ENCODE results near the gene EPGN. TPM values are rescaled to one million over a fixed set of nuclear protein-coding genes. Genes with fewer than 3 reads are reported as not detected.
A peak's percentile ranks its signal among the peaks of the same experiment; 100 is the strongest.

Gene EPGN
- total and polyA plus RNA-seq, 4 donors = 2.9 to 14.2 (median 7.8) TPM; not detected in 1

- Histone ChIP-seq H3K27me3 (ENCODE audit: control insufficient read depth, insufficient read depth, low read length) (no peaks in the 10 kb centered on the region), H3K9me3 (ENCODE audit: control insufficient read depth, insufficient read depth, low read length) (no peaks in the 10 kb centered on the region), H3K4me3 (ENCODE audit: low read depth, low read length) (no peak overlapping the region), H3K27ac (ENCODE audit: low read depth, low read length) (no peak overlapping the region), H3K4me1 (ENCODE audit: control insufficient read depth, insufficient read depth, low read length) (no peaks in the 10 kb centered on the region), H3K36me3 (ENCODE audit: control insufficient read depth, insufficient read depth, low read length) (no peaks in the 10 kb centered on the region)
- DNase-seq (ENCODE audit: low read depth in 4 of 6, low spot score in 6 of 6) = peak in 2 of 6 donors; percentile 19 to 39
These were observed 25.3 kb upstream of the EPGN start for GRCh38 chr4:74282926-74283325.

GRCh38 chr4:74283614-74284013 is 24.7 kb upstream of the EPGN start:
- no CpG with 5 or more reads among the region's 2 CpGs for WGBS (ENCODE audit: insufficient coverage)
- Histone ChIP-seq H3K4me3 (ENCODE audit: low read depth, low read length) (no peak overlapping the region), H3K4me1 (ENCODE audit: control insufficient read depth, insufficient read depth, low read length) (no peaks in the 10 kb centered on the region), H3K27me3 (ENCODE audit: control insufficient read depth, insufficient read depth, low read length) (no peaks in the 10 kb centered on the region), H3K9me3 (ENCODE audit: control insufficient read depth, insufficient read depth, low read length) (no peaks in the 10 kb centered on the region), H3K36me3 (ENCODE audit: control insufficient read depth, insufficient read depth, low read length) (no peaks in the 10 kb centered on the region), H3K27ac (ENCODE audit: low read depth, low read length) (no peak overlapping the region)
- DNase-seq (ENCODE audit: low read depth in 4 of 6, low spot score in 6 of 6) = no peak

DNA sequence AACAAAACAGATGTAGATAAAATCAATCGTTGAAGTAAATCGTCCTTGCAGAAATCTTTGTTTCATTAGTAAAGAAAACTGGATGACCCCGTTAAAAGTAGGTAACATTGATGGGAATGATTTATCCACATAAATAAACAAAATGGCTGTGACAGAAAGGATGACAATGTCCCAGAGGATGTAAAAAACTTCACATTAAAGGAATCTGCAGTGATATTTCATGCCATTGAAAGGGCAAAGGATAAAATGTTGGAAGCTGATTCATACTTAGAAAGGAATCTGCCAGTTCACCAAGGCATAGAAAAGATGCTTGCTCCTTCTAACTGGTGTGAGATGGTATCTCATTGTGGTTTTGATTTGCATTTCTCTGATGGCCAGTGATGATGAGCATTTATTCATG is 24.2 kb upstream of the EPGN start:
- H3K27me3 ChIP-seq (ENCODE audit: control insufficient read depth, insufficient read depth, low read length) = no peaks in the 10 kb centered on the region
- no CpG with 5 or more reads among the region's 3 CpGs for WGBS (ENCODE audit: insufficient coverage)
- no peak for DNase-seq (ENCODE audit: low read depth in 4 of 6, low spot score in 6 of 6)
- H3K4me1 ChIP-seq (ENCODE audit: control insufficient read depth, insufficient read depth, low read length) = no peaks in the 10 kb centered on the region
- no peaks in the 10 kb centered on the region for H3K36me3 ChIP-seq (ENCODE audit: control insufficient read depth, insufficient read depth, low read length)
- no peak overlapping the region for H3K4me3 ChIP-seq (ENCODE audit: low read depth, low read length)
- no peaks in the 10 kb centered on the region for H3K9me3 ChIP-seq (ENCODE audit: control insufficient read depth, insufficient read depth, low read length)
- H3K27ac ChIP-seq (ENCODE audit: low read depth, low read length) = no peak overlapping the region

GRCh38 chr4:74287164-74287563 is 21.1 kb upstream of the EPGN start:
- Histone ChIP-seq H3K27ac (ENCODE audit: low read depth, low read length) (no peak overlapping the region), H3K4me1 (ENCODE audit: control insufficient read depth, insufficient read depth, low read length) (no peaks in the 10 kb centered on the region), H3K4me3 (ENCODE audit: low read depth, low read length) (no peak overlapping the region), H3K36me3 (ENCODE audit: control insufficient read depth, insufficient read depth, low read length) (no peaks in the 10 kb centered on the region), H3K9me3 (ENCODE audit: control insufficient read depth, insufficient read depth, low read length) (no peaks in the 10 kb centered on the region), H3K27me3 (ENCODE audit: control insufficient read depth, insufficient read depth, low read length) (no peaks in the 10 kb centered on the region)
- WGBS (ENCODE audit: insufficient coverage) = 100% methylated on average over 1 of the region's 1 CpG
- no peak for DNase-seq (ENCODE audit: low read depth in 4 of 6, low spot score in 6 of 6)

DNA sequence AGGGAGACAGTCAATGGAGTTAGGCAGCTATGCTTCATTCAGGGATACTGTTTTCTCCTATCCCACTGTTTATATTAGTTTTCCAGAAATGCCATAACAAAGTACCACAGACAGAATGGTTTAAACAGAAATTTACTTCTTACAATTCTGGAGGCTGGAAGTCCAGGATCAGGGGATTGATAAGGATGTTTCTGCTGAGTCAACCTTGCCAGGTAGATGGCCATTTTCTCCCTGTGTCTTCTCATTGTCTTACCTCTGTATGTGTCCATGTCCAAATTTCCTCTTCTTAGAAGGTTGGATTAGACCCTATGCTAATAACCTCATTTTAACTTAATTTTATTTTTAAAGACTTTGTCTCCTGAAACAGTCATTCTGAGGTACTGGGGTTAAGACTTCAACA is 20.5 kb upstream of the EPGN start:
- Histone ChIP-seq H3K4me3 (ENCODE audit: low read depth, low read length) (no peak overlapping the region), H3K36me3 (ENCODE audit: control insufficient read depth, insufficient read depth, low read length) (no peaks in the 10 kb centered on the region), H3K4me1 (ENCODE audit: control insufficient read depth, insufficient read depth, low read length) (no peaks in the 10 kb centered on the region), H3K27me3 (ENCODE audit: control insufficient read depth, insufficient read depth, low read length) (no peaks in the 10 kb centered on the region), H3K9me3 (ENCODE audit: control insufficient read depth, insufficient read depth, low read length) (no peaks in the 10 kb centered on the region), H3K27ac (ENCODE audit: low read depth, low read length) (no peak overlapping the region)
- no peak for DNase-seq (ENCODE audit: low read depth in 4 of 6, low spot score in 6 of 6)

- H3K27ac ChIP-seq (ENCODE audit: low read depth, low read length) = no peak overlapping the region
- no peaks in the 10 kb centered on the region for H3K4me1 ChIP-seq (ENCODE audit: control insufficient read depth, insufficient read depth, low read length)
- H3K27me3 ChIP-seq (ENCODE audit: control insufficient read depth, insufficient read depth, low read length) = no peaks in the 10 kb centered on the region
- no CpG with 5 or more reads among the region's 1 CpG for WGBS (ENCODE audit: insufficient coverage)
- H3K9me3 ChIP-seq (ENCODE audit: control insufficient read depth, insufficient read depth, low read length) = no peaks in the 10 kb centered on the region
- no peak overlapping the region for H3K4me3 ChIP-seq (ENCODE audit: low read depth, low read length)
- no peak for DNase-seq (ENCODE audit: low read depth in 4 of 6, low spot score in 6 of 6)
- no peaks in the 10 kb centered on the region for H3K36me3 ChIP-seq (ENCODE audit: control insufficient read depth, insufficient read depth, low read length)
These were observed 16.8 kb upstream of the EPGN start for GRCh38 chr4:74291471-74291870.

DNA sequence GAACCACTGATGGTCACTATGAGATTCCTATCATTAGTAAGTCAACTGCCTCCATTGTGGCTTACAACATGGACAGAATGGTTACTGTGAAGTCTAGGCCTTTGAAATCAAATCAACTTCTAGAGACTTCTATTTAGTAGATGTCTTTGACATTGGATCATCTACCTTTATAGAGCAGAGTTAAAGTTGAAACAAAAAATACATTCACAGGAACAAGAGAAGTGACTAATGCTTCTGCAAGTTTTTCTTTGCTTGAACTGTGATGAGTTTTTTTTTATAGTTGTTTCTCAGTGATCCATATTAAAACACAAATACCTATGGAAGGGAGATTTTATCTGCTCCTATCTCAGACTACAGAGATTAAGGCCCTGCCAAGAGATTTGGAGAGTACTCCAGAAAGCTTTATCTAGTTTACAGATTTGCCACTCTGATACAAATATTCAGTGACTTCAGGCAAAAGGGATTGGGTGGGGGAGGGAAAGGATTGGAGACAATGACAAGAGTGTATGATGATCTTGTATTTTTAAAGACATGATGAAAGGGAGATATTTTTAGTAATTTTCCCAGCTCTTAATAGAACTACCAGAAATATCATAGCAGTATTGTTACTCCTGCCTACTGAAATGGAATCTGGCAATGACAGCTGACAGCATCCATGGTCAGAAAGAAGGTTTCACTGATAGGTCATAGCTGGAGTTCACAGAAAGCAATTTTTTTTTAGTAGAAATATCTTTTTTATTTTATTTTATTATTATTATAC is 16.0 kb upstream of the EPGN start:
- H3K9me3 ChIP-seq (ENCODE audit: control insufficient read depth, insufficient read depth, low read length) = no peaks in the 10 kb centered on the region
- H3K36me3 ChIP-seq (ENCODE audit: control insufficient read depth, insufficient read depth, low read length) = no peaks in the 10 kb centered on the region
- no peak overlapping the region for H3K27ac ChIP-seq (ENCODE audit: low read depth, low read length)
- no peaks in the 10 kb centered on the region for H3K27me3 ChIP-seq (ENCODE audit: control insufficient read depth, insufficient read depth, low read length)
- no peak overlapping the region for H3K4me3 ChIP-seq (ENCODE audit: low read depth, low read length)
- no peak for DNase-seq (ENCODE audit: low read depth in 4 of 6, low spot score in 6 of 6)
- no peaks in the 10 kb centered on the region for H3K4me1 ChIP-seq (ENCODE audit: control insufficient read depth, insufficient read depth, low read length)

DNA sequence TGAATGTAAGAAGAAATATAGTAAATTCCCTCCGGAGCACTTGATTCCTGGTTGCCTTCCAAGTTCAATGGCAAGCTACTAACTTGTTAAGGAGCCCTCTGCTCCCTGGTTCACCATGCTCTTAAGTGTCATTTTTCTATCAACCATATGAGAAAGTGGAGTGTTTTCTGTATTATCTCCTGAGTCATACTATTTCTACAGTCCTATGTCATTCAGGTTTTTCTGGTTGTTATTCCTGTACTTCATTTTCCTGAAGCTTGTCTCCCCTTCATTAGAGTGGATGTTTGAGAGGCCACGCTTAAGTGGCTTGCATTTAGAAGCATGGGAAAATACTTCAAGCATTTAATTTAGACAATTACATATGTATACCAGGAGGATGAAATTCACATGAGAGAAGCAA is 14.7 kb upstream of the EPGN start:
- Histone ChIP-seq H3K27me3 (ENCODE audit: control insufficient read depth, insufficient read depth, low read length) (no peaks in the 10 kb centered on the region), H3K9me3 (ENCODE audit: control insufficient read depth, insufficient read depth, low read length) (no peaks in the 10 kb centered on the region), H3K36me3 (ENCODE audit: control insufficient read depth, insufficient read depth, low read length) (no peaks in the 10 kb centered on the region), H3K27ac (ENCODE audit: low read depth, low read length) (no peak overlapping the region), H3K4me1 (ENCODE audit: control insufficient read depth, insufficient read depth, low read length) (no peaks in the 10 kb centered on the region), H3K4me3 (ENCODE audit: low read depth, low read length) (no peak overlapping the region)
- no peak for DNase-seq (ENCODE audit: low read depth in 4 of 6, low spot score in 6 of 6)
- no CpG with 5 or more reads among the region's 2 CpGs for WGBS (ENCODE audit: insufficient coverage)

GRCh38 chr4:74294681-74295080 is 13.6 kb upstream of the EPGN start:
- no peak for DNase-seq (ENCODE audit: low read depth in 4 of 6, low spot score in 6 of 6)
- Histone ChIP-seq H3K9me3 (ENCODE audit: control insufficient read depth, insufficient read depth, low read length) (no peaks in the 10 kb centered on the region), H3K4me1 (ENCODE audit: control insufficient read depth, insufficient read depth, low read length) (no peaks in the 10 kb centered on the region), H3K36me3 (ENCODE audit: control insufficient read depth, insufficient read depth, low read length) (no peaks in the 10 kb centered on the region), H3K27ac (ENCODE audit: low read depth, low read length) (no peak overlapping the region), H3K4me3 (ENCODE audit: low read depth, low read length) (no peak overlapping the region), H3K27me3 (ENCODE audit: control insufficient read depth, insufficient read depth, low read length) (no peaks in the 10 kb centered on the region)
- no CpG with 5 or more reads among the region's 1 CpG for WGBS (ENCODE audit: insufficient coverage)

DNA sequence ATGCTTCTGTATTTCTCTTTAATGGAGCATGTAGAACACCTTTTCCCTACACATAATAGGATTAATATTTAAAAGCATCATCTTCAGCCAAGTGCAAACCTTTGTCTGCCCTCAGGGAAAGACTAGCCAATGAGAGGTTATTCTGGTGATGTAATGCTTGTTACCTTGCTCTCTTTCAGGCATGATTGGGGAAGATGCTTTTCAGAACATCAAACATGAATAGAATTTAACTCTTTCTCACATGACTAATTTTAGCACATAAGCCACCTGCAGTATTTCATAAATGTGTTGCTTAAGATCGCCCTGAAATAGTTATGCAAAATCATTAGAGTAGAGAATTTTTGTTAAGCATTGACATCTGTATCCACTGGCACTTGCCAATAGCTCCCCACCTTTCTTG is 10.7 kb upstream of the EPGN start:
- H3K36me3 ChIP-seq (ENCODE audit: control insufficient read depth, insufficient read depth, low read length) = no peaks in the 10 kb centered on the region
- no peak overlapping the region for H3K27ac ChIP-seq (ENCODE audit: low read depth, low read length)
- DNase-seq (ENCODE audit: low read depth in 4 of 6, low spot score in 6 of 6) = peak in 1 of 6 donors; percentile 70
- H3K9me3 ChIP-seq (ENCODE audit: control insufficient read depth, insufficient read depth, low read length) = no peaks in the 10 kb centered on the region
- no peak overlapping the region for H3K4me3 ChIP-seq (ENCODE audit: low read depth, low read length)
- WGBS (ENCODE audit: insufficient coverage) = no CpG with 5 or more reads among the region's 1 CpG
- H3K27me3 ChIP-seq (ENCODE audit: control insufficient read depth, insufficient read depth, low read length) = no peaks in the 10 kb centered on the region
- H3K4me1 ChIP-seq (ENCODE audit: control insufficient read depth, insufficient read depth, low read length) = no peaks in the 10 kb centered on the region

Data from spinal cord (tissue), 10 donors.